HG02870 (cell line): ENCODE data around the gene MMAB.

Experiments used
- ATAC-seq: cut with Tn5 transposase; IDR thresholded peaks from one replicate; pipeline ENCODE4 v1.9.1; 2021; ENCODE audit warnings: mild to moderate bottlenecking, moderate library complexity; ENCODE audit not compliant: unreplicated experiment

MMAB gene

DNA sequence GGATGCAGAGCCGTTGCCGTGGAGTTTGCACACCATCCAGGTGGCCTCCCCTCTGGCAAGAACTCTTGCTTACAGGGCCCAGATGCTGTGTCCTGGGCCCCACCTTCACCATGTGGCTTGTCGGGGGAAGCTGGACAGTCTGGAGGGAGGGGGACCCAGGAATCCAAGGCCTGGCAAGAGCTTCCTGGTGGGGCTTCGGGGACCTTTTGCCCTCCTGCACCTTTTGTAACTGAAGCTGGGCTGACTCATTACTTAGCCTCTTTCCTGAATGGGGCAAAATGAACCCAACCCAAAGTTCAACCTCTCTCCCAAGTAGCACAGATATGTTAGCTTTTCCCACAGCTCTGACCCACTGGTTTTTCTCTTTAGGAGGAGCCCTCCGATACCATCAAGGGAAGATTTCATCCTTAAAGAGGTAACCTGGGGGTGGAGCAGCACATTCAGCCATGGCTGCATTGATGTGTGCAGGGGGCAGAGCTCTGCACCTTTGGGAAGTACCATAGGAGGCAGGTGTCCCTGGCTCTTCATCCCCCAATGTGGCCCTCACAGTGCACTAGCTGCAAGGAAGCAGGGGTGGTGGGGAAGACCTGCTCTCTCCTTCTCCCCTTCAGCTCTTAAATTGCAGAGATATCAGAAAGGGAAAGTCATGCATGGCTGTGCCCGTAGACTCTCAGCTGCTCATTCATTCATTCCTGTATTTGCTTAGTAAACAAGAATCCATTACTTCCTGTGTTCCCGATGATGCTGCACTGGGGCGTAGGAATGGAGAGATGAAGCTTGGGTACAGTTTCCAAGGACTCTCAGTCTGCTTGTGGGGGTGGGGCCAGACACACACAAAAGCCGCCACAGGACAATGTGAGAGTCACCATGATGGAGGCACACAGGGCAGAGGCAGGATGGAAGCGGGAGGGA, 13.3 kb upstream of the MMAB start:
- no peak for ATAC-seq

DNA sequence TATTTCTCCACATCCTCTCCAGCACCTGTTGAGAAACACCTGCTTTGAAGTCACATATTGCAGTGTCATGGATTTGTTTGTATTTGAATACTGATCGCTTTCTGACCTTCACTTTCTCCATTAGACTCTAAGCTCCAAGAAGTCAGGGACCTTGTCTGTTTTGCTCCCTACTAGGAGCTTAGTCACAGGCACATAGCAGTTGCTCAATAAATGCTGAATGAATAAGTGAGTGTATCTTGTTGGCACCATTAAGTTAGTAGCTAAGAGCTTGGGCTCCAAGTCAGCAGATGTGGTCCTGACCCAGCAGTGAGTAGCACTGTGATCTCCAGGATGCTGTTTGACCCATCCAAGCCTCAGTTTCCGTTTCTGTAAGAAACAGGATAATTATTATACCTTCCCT, 10.4 kb upstream of the MMAB start:
- ATAC-seq: no peak

DNA sequence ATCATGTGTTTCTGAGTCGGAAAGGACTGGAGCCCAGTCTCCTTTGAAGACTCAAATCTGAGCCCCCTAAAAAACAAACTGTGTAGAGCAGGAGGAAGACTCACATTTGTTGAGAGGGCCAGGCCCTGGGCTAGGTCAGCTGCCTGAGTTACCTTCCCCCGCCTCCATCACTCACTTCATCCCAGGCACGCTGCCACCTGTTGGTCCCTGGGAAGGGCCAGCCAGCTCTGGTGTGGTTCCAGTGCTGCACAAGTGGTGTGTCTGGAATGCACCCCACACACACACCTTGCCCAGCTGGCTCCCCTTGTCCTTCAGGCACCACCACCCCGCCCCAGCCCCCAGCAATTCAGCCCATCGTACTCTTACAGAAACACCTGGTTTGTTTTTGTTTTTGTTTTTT, 9.3 kb upstream of the MMAB start:
- ATAC-seq: no peak

DNA sequence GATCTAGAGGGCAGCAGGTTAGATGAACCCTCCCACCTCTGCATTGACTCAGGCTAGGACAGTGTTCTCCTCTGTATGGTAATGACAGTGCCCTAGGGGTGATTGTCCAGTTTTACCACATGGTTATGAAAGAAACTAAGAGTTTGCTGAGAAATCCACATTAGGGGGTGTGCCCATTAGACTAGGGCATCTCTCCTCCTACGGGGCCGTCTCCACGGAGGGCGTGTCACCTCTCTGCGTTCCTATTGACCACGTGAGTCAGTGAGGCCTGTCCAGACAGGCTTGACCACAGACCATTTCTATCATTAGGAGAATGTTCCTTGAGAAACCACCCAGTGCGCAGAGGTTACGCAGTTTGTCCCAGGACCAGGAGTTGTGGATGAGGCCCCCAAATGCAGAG, 8.6 kb upstream of the MMAB start:
- no peak for ATAC-seq

DNA sequence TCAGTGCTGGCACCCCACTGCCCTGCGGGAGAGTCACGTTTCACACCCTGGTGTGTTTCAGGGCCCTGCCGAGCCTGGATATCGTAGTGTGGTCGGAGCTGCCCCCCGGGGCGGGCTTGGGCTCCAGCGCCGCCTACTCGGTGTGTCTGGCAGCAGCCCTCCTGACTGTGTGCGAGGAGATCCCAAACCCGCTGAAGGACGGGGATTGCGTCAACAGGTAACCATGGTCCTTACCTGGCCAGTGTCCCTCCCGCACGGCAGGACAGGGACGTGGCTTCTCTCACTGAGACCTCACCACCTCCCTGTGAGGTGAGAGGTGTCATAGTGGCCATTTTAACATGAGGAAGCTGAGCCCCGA, 8.0 kb upstream of the MMAB start:
- ATAC-seq: no peak

DNA sequence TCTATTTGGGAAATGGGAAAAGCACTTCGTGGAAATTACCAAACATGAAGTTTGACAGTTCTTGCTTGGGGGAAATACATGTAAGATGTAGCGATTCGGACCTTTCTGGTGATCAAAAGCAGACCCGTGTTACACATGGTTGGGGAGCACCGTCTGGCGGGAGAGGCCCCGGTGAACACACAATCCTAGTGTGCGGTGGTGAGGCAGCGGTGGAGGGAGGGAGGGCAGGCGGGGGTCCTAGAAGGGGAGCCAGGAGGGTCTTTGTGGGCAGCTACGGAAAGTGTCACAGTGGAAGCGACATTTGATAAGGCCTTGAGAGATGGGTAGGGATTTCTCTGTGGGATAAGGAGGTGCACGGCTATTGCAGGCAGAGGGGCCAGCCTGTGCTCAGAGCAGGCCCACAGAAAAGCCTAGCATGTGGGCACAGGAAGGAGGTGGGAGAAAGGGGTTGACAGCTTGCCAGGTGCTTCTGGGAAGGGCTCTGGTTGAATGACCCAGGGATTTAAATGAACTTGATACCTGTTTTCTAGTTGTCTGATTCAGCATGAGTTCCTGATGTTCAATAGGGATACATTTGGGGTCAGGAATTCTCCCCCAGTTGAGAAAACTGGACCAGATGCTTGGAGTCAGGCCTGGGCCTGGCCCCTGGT, 7.5 kb upstream of the MMAB start:
- ATAC-seq: no peak

DNA sequence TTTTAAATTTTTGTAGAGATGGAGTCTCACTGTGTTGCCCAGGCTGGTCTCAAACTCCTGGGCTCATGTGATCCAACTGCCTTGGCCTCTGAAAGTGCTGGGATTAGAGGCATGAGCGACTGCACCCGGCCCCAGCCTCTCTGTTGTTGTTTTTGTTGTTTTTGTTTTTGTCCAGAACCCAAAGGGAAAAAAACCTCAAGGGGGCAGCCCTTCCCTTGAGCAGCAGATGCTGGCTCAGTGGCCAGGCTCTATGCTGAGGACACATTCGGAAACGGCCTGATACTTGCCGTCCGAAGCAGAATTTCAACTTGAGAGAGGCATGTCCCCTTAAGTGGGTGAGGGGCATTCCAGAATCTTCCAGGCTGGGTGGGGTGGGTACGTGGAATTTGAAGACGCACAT, 7.0 kb upstream of the MMAB start:
- ATAC-seq: no peak

DNA sequence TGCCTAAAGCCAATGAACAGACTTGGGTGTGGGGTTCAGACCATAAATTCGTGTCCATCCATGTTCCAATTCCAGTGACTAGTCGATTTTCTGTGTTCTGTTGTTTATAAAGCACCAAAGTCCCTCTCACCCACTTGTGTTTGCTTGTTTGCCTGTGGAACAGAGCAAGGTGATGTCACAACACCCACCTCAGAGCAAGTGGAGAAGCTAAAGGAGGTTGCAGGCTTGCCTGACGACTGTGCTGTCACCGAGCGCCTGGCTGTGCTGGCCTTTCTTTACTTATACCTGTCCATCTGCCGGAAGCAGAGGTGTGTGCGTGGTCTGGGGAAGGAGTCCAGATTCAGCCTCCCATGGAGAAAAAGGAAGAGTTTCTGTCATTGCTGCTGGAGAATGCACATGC, 6.3 kb upstream of the MMAB start:
- no peak for ATAC-seq

DNA sequence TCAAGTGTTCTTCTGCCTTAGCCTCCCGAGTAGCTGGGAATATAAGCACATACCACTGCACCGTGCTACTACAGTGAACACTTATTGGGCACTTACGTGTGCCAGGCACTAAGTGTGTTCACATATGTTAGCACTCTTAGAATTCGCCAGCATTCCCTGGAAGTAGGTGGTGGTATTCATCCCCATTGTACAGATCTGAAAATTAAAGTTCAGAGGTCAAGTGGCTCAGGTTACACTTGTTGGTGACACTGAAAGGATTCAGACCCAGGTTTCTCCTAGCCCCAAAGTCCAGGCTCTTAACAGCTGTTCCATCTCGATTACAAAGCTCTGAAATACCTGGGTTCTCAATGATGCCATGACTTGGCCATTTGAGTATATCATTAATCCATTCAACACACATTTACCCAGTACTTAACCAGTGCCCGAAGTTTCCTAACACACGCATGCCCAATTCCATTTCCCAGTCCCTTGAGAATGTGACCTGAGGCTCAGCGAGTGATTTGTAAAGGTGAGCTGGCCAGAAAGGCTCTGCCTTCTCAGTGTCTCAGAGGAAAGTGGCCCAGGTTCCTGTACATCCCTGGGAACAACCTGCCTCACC, 5.1 kb upstream of the MMAB start:
- ATAC-seq: no peak

DNA sequence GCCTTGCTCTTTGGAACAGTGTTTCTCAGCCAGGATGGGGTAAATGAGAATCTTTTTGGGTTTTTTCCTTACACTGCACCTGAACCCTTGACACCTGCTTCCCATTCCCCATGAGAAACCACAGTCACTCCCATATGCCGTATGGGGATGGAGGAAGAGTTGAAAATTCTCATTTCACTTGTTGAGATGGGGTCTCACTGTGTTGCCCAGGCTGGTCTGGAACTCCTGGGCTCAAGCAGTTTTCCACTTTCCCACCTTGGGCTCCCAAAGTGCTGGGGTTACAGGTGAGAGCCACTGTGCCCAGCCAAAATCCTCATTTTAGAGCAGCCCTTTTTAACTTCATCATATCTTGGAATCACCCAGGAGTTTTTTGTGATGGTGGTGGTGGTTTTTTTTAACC, 4.0 kb upstream of the MMAB start:
- no peak for ATAC-seq

DNA sequence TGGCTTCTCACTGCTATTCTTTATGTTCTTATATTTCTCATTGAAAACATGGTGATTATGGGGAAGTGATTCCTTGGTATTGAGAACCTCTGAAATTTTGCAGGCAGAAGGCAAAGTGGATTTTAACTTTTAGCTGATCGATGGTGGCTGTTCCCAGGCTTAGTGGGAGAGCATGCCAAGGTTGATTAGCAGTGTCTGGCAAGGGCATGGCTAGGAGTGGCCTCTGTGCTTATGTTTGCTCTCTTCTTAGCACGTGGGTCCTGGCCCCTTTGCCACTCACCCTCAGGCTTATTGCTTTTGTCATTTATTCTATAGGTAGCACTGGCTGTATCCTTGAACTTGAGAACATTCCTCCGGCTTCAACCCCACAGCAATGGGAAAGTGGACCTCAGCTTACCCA, 2.4 kb upstream of the MMAB start:
- ATAC-seq: no peak

DNA sequence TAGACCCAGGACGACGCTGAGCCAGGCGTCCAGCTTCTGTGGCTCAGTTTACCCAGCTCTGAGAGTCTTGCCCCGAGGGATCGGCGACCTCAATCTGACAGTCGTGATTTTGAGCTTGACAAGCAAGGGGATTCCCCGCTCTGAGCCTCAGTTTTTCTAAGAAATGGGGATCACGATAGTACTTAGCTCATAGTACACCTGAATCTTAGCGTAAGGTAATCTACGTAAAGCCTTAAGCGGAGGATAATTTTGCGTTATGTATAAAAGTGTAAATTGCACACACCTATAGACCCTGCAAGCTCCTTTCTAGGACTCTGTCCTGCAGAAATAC, 575 bp upstream of the MMAB start:
- peak; percentile 7 for ATAC-seq

DNA sequence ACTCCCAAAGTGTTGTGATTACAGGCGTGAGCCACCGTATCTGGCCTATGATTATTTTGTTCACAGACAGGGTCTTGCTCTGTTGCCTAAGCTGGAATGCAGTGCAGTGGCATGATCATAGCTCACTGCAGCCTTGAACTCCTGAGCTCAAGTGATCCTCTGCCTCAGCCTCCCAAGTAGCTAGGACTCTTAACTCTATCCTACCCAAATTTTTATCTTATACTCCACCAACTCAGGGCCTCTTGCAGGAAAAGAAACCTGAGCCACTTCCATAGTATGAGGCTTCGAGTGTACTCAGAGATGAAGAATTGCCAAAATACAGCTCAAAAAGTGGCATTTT, 828 bp downstream of the MMAB start:
- ATAC-seq: no peak

DNA sequence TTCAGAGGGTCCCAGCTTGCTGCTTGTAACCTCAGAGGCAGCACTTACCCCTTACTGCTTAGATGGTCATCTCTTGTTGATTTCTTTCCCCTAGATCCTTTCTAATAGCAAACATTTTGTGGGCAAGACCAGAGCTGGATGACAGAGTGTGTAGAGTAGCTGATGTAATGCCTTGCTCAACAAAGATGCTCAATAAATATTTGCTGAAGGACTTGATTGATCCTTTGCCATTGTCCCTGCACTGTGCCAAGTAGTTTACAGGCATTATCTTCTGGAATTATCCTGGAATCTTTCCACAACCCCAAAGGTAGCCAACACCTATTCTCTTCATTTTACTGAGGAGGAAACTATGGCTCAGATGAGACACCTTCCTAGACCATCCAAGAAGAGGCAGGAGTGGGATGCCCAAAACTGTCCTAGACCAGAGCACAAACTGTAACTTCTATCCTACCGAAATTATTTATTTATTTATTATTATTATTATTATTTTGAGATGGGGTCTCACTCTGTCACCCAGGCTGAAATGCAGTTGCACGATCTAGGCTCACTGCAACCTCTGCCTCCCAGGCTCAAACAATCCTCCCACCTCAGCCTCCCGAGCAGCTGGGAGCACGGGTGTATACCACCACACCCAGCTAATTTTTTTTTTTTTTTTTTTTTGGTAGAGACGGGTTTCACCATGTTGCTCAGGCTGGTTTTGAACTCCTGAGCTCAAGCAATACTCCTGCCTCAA, 1.4 kb downstream of the MMAB start:
- ATAC-seq: no peak

DNA sequence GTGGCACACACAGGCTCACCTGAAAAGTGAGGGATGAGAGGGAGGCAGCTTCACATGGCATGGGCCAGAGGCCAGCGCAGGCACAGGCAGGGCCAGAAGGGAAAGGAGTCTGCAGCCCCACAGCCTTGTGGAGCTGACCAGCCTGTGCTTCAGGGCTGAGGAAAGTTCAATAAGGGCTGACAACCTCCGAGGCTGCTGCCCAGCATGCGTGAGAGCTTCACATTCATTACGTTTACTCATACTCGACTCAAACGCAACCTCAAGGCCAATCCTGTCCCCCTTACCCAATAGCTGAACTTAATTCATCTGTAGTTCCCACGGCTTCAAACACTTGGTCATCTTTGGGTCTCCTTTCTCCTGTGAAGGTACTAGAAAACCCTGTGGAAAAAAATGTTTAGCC, 4.8 kb downstream of the MMAB start:
- ATAC-seq: no peak

DNA sequence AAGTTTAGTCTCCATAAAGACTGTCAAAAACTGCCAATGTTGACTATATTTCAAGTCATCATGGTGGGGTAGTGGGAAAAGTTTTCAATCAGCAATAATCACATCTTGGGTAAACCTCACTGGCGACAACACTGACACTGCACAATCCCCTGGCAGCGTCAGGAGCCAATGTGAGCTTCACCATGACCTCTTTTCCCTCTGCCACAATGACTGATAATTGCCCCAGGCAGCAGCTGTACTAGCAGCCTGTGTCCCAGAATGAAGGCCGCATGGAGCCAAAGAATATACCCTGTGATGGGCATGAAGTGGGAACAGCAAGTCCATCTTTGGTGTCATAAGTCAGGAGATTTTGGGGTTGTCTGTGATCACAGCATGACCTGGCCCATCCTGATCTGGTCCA, 5.3 kb downstream of the MMAB start:
- no peak for ATAC-seq

DNA sequence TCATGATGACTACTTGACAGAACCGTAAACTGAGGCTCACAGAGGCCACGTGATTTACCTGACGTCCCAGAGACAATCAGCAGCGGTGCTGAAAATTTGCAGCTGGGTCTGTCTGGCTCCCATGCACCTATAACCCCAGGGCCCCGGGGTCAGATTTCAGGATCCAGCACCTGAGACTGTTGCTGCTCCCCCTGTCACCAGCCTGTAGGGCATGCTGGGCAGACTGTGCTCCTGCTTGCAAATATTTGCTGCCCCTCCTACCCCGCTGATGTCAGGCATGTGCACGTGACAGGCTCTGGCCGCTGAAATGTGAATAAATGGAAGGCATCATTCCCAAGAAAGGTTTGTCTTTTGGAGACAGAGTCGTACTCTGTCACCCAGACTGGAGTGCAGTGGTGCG, 6.0 kb downstream of the MMAB start:
- ATAC-seq: no peak

DNA sequence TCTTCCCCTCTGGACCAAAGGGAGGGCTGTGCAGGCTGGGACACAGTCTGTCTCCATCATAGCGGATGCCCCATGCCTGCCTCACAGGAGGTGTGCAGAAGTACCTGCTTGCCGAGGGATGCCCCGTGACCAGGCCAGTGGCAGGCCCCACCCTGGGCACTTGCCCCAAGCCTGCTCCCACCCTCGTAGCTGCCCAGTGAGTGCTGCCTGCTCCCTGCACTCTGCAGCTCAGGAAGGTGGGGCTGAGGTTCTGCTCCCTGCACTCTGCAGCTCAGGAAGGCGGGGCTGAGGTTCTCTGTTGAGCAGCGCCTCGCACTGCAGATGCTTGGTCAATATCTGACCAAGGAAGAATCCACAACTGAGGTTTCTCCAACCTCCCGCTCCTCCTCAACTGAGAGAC, 6.9 kb downstream of the MMAB start:
- no peak for ATAC-seq

DNA sequence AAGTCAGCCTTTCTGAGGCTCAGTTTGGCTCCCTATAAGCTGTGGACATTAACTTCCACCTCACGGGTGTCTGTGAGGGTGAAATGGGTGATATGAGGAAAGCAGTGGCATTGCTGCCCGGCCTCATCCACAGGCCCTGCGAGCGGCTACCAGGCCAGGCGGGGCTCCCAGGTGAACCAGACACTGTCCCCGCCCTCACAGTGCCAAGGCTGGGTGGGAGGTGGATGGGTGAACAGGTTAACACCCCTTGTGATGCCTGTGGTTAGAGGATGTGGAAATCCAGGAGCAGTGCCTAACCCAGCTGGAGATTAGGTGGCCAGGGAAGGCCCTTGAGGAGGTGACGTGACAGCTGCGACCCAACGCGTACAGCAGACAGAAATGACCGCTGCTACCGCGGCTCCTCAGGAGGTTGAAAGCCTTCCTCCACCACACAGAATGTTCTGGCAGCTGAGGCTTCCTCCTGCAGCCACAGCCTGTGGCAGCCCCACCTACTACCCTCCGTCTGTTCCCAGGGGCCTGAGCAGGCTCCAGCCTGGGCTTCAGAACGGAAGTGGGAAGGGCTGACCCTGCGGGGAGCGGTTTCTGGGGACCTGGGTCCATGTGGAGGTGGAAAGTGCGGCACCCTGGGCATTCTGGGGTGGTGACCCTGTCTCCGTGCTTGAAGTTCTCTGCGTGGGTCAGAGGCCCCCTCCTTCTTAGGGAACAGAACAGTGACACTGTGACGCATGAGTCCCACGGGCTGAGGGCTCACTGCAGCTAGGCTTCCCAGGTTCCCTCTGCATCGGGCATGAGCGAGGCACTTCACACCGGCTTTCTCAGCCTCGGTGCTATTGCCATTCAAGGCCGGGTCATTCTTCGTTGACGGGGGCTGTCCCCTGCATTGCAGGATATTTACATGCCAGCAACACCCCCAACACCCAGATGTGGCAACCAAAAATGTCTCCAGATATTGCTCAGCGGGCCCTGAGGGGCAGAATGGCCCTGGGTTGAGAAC, 9.7 kb downstream of the MMAB start:
- ATAC-seq: no peak

DNA sequence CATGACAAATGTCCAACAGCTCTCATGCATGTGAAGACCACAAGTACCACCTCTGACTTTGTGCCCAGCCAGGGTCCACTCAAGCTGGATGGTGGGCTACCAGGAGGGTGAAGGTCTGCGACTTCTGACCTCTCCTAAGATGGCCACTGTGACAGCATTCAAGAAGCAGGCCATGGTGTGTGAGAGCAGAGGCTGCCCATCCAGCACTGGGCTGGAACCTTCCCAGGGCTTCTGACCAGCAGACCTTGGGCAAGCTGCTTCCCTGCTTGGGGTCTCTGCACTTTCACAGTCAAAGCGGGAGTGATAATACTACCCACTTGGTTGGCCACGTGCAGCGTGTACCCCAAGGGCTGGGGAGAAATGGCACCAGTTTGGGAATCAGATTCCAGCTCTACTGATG, 10.4 kb downstream of the MMAB start:
- no peak for ATAC-seq

DNA sequence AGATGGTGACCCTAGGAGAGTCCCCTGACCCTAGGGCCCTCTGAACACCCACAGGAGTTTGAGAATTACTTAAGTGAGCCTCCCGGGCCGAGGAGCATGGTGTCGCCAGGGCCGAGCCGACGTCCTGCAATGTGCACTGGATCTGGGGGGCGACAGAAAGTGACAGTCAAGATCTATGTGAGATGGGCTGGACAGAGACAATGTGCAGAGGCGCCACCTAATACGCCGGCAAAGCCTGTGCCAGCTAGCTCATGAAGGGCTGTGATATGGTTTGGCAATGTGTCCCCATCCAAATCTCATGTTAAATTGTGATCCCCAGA, 11.6 kb downstream of the MMAB start:
- no peak for ATAC-seq
